K562 (cell line): Measurements from ENCODE around the gene RHEBL1. TPM values are rescaled to one million over a fixed set of nuclear protein-coding genes. Genes with fewer than 3 reads are reported as not detected.

Experiments
- CBX2 ChIP-seq: fragments of 200-600 bp; sonication (generic); IDR thresholded peaks from one replicate; pipeline ENCODE4 v1.6.1; 2012; ENCODE audit warnings: mild to moderate bottlenecking, low read length, inconsistent platforms; ENCODE audit not compliant: insufficient read depth, poor library complexity, severe bottlenecking
- CHCHD3 ChIP-seq: fragments of 250-450 bp; sonication (Bioruptor Pico); IDR thresholded peaks from 2 replicates; pipeline ENCODE4 v2.1.2; 2022; ENCODE audit warnings: mild to moderate bottlenecking
- CHD2 ChIP-seq: IDR thresholded peaks from 2 replicates; pipeline ENCODE4 v1.6.1; 2011; ENCODE audit warnings: low read depth, low read length
- CTBP1 ChIP-seq: fragments of 450-650 bp; IDR thresholded peaks from 2 replicates; pipeline ENCODE4 v1.6.1; 2016; ENCODE audit warnings: borderline replicate concordance
- ETV6 ChIP-seq, 3 experiments: fragments of 150-350 bp in 1 of 3; sonication (generic) in 1 of 3; formaldehyde crosslinking in 1 of 3; IDR thresholded peaks; 2 replicates each; pipeline versions ENCODE4 v1.6.1 to v1.8.0; 2014 to 2022; ENCODE audit warnings: borderline replicate concordance in 2 of 3, low read depth in 2 of 3, antibody characterized with exemption in 1 of 3, low read length in 1 of 3, mild to moderate bottlenecking in 1 of 3, missing genetic modification reagents in 1 of 3
- FOS ChIP-seq: IDR thresholded peaks from 3 replicates; pipeline ENCODE4 v1.6.1; 2011; ENCODE audit not compliant: insufficient read length; ENCODE audit errors: extremely low read depth
- JUND ChIP-seq, 2 experiments: IDR thresholded peaks; 2 replicates in 1 of 2; 3 replicates in 1 of 2; pipeline ENCODE4 v1.6.1; 2011; ENCODE audit warnings: borderline replicate concordance in 2 of 2, low read depth in 2 of 2, low read length in 2 of 2, improper control_type of control experiment in 1 of 2, missing biosample characterization in 1 of 2, missing genetic modification characterization in 1 of 2, missing genetic modification reagents in 1 of 2
- KHSRP ChIP-seq: fragments of 450-650 bp; IDR thresholded peaks from 2 replicates; pipeline ENCODE4 v1.6.1; 2017
- MCM3 ChIP-seq: fragments of 450-650 bp; IDR thresholded peaks from 2 replicates; pipeline ENCODE4 v1.6.1; 2016
- NR3C1 ChIP-seq: sonication (generic); formaldehyde crosslinking; IDR thresholded peaks from 2 replicates; pipeline ENCODE4 v1.8.1; 2022; ENCODE audit warnings: missing genetic modification reagents
- PHF8 ChIP-seq: fragments of 200-600 bp; sonication (generic); IDR thresholded peaks from 2 replicates; pipeline ENCODE4 v1.6.1; 2012; ENCODE audit warnings: mixed run types, mild to moderate bottlenecking, inconsistent platforms, low read length, moderate library complexity, borderline replicate concordance
- POLR2AphosphoS5 ChIP-seq: IDR thresholded peaks from 2 replicates; pipeline ENCODE4 v1.6.1; 2011; ENCODE audit warnings: mild to moderate bottlenecking, low read depth, low read length, moderate library complexity; ENCODE audit not compliant: control insufficient read depth, insufficient read depth
- RBBP5 ChIP-seq: fragments of 200-600 bp; sonication (generic); IDR thresholded peaks from 2 replicates; pipeline ENCODE4 v1.6.1; 2012; ENCODE audit warnings: borderline replicate concordance, mild to moderate bottlenecking, low read length, control low read depth, inconsistent platforms; ENCODE audit not compliant: insufficient read depth, poor library complexity, severe bottlenecking
- SPI1 ChIP-seq: IDR thresholded peaks from 2 replicates; pipeline ENCODE4 v1.6.1; 2011; ENCODE audit warnings: low read depth, low read length, control low read depth, borderline replicate concordance
- SRF ChIP-seq, 2 experiments: fragments of 250-450, 450-650 bp in 1 of 2; sonication (Bioruptor Pico) in 1 of 2; sonication (generic) in 1 of 2; formaldehyde crosslinking; IDR thresholded peaks; 2 replicates each; pipeline versions ENCODE4 v1.5.0 to v1.5.1; 2020 to 2022; ENCODE audit warnings: mild to moderate bottlenecking in 1 of 2, missing genetic modification reagents in 1 of 2
- TAF1 ChIP-seq: IDR thresholded peaks from 2 replicates; pipeline ENCODE4 v1.6.1; 2011; ENCODE audit warnings: mild to moderate bottlenecking, low read length, moderate library complexity; ENCODE audit not compliant: insufficient read depth, control insufficient read depth, severe bottlenecking; ENCODE audit errors: extremely low read depth
- TFAP4 ChIP-seq: sonication (generic); formaldehyde crosslinking; IDR thresholded peaks from 2 replicates; pipeline ENCODE4 v1.8.0; 2022; ENCODE audit warnings: missing genetic modification reagents, mild to moderate bottlenecking, moderate library complexity, borderline replicate concordance
- TSHZ1 ChIP-seq: fragments of 250-450 bp; sonication (Bioruptor Pico); IDR thresholded peaks from 2 replicates; pipeline ENCODE4 v1.4.0; 2020; ENCODE audit warnings: mild to moderate bottlenecking, moderate library complexity
- ZNF551 ChIP-seq: fragments of 250-450 bp; sonication (Bioruptor Pico); IDR thresholded peaks from 2 replicates; pipeline ENCODE4 v1.5.0; 2021; ENCODE audit warnings: mild to moderate bottlenecking, moderate library complexity
- ZNF639 ChIP-seq, 2 experiments: fragments of 200-800 bp in 1 of 2; sonication (Bioruptor generic) in 1 of 2; sonication (generic) in 1 of 2; formaldehyde crosslinking in 1 of 2; IDR thresholded peaks in 1 of 2; conservative IDR thresholded peaks in 1 of 2; 2 replicates each; pipeline versions ENCODE4 v1.5.0 to v1.6.1; 2016 to 2020; ENCODE audit warnings: missing compliant biosample characterization in 1 of 2, missing genetic modification characterization in 1 of 2, missing genetic modification reagents in 1 of 2
- polyA plus RNA-seq, 8 experiments: library from polyadenylated mRNA; depleted of rRNA in 4 of 8; stranded (reverse) in 5 of 8; unstranded in 3 of 8; fragments of >200 nt; fragmentation: Nextera tagmentation in 2 of 8; fragmentation: Illumina TruSeq in 1 of 8; extraction: Ambion mirVana in 2 of 8; extraction: Trizol in 1 of 8; gene quantifications; 2 replicates each; pipeline versions ENCODE4 v1.2.1 to v1.2.3, GENCODE V29; 2011 to 2014; ENCODE audit warnings: inconsistent platforms in 1 of 8, missing spikeins in 1 of 8
- total RNA-seq, 7 experiments: library from RNA; depleted of rRNA in 6 of 7; stranded (reverse); fragments of >200 nt in 6 of 7; fragmentation: Illumina TruSeq in 2 of 7; extraction: Trizol in 2 of 7; gene quantifications; 2 replicates each; pipeline versions ENCODE4 v1.2.1 to v1.2.3, GENCODE V29; 2011 to 2021; ENCODE audit warnings: low replicate concordance in 1 of 7

Gene RHEBL1
- total and polyA plus RNA-seq, 9 of the 15 experiments (the other 6 are each of a cell fraction or from before 2014, with no cell fraction given) = 4.3 to 36.1 (median 8.2) TPM

GRCh38 chr12:49110464-49111155 is 40.8 kb upstream of the RHEBL1 start, which contains the start of gene LMBR1L (continued):
- TF ChIP-seq SPI1 (peak; percentile 79), FOS (peak; percentile 93), TFAP4 (CRISPR knock-in tag) (peak; percentile 78; the same call in 1 of the 2 replicates), POLR2AphosphoS5 (peak; percentile 52; the same call in 1 of the 2 replicates), ZNF551 (CRISPR knock-in tag) (no peak), NR3C1 (CRISPR knock-in tag) (no peak), MCM3 (no peak), ETV6 (IDR thresholded peaks at IDR 0.05; ENCODE audit: borderline replicate concordance in 1 of 2, low read depth in 2 of 2, low read length in 1 of 2) (no peak), ETV6 (CRISPR knock-in tag; IDR thresholded peaks at IDR 0.05; ENCODE audit: borderline replicate concordance) (no peak), RBBP5 (peak; percentile 52), TSHZ1 (no peak), CHD2 (peak; percentile 78), ZNF639 (CRISPR knock-in tag; conservative IDR thresholded peaks at IDR 0.05 in 1 of 2, IDR thresholded peaks at IDR 0.05 in 1 of 2) (0 out of 4 replicates have a peak, but pooled peaks of 1 of the 2 experiments have one; percentile 50), CHCHD3 (CRISPR knock-in tag) (no peak), CTBP1 (no peak; the same call in 1 of the 2 replicates), PHF8 (peak; percentile 64; the same call in 1 of the 2 replicates), TAF1 (peak; percentile 69), JUND (IDR thresholded peaks at IDR 0.05; ENCODE audit: borderline replicate concordance, low read depth, low read length) (peak; percentile 37; the same call in 1 of the 2 replicates), JUND (tag; IDR thresholded peaks at IDR 0.05; ENCODE audit: borderline replicate concordance, low read depth, low read length) (no peak), SRF (CRISPR knock-in tag; IDR thresholded peaks at IDR 0.05) (peak in 1 of 2 experiments; percentile 69; a peak in 1 of 4 replicates), CBX2 (no peak), KHSRP (no peak)
